ENCODE data around the gene KIAA1671. TPM values are rescaled to one million over a fixed set of nuclear protein-coding genes. Genes with fewer than 3 reads are reported as not detected.
A peak's percentile ranks its signal among the peaks of the same experiment; 100 is the strongest.
"Not testable (repeated sequence)": the region's sequence is repeated elsewhere in the genome, so short reads cannot be mapped to it uniquely, and the experiment has no call there.

The KIAA1671 gene
- total RNA-seq, 2 experiments from 2014 or later, result 12.3 to 14.0 TPM

GRCh38 chr22:25202290-25202921 lies 249.9 kb downstream of the KIAA1671 start:
- CTCF ChIA-PET, result interaction anchor here (0.6 to 2.6 kb wide), 17 partner anchors 9 to 269 kb away, joined by 3 to 14 read pairs (median 4); no protein-coding TSS in a partner anchor
- POLR2A ChIA-PET, result no interaction called here
- peak; percentile 60 for ATAC-seq
- peak; percentile 75 for DNase-seq
- H3K27ac Mint-ChIP-seq, result no peak overlapping the region
- no peaks in the 10 kb centered on the region for H3K36me3 Mint-ChIP-seq (ENCODE audit: low read depth)
- H3K4me3 Mint-ChIP-seq, result no peak overlapping the region
- H3K4me1 Mint-ChIP-seq, result no peaks in the 10 kb centered on the region
- no peaks in the 10 kb centered on the region for H3K27me3 Mint-ChIP-seq
- H3K9me3 Mint-ChIP-seq (ENCODE audit: low read depth), result no peaks in the 10 kb centered on the region
- intact Hi-C loops (cut with DNase I, micrococcal nuclease), result loop anchor here (1.0 to 10.0 kb wide), 2 partner anchors 132 kb away; no protein-coding TSS in a partner anchor

GRCh38 chr22:25203082-25203481 lies 250.6 kb downstream of the KIAA1671 start:
- intact Hi-C loops (cut with DNase I, micrococcal nuclease), result loop anchor here in 1 of 2 experiments (10.0 kb wide), 1 partner anchor 132 kb away; no protein-coding TSS in a partner anchor

GRCh38 chr22:25204547-25204946 lies 252.0 kb downstream of the KIAA1671 start:
- H3K4me3 Mint-ChIP-seq; ATAC-seq; H3K36me3 Mint-ChIP-seq (ENCODE audit: low read depth); H3K9me3 Mint-ChIP-seq (ENCODE audit: low read depth); H3K27ac Mint-ChIP-seq; DNase-seq; H3K27me3 Mint-ChIP-seq; CTCF ChIA-PET; H3K4me1 Mint-ChIP-seq; POLR2A ChIA-PET: not testable (repeated sequence)
- intact Hi-C loops (cut with DNase I, micrococcal nuclease), result loop anchor here in 1 of 2 experiments (10.0 kb wide), 1 partner anchor 130 kb away; no protein-coding TSS in a partner anchor

More at GRCh38 chr22:25203082-25203481, 250.6 kb downstream of the KIAA1671 start:
- POLR2A ChIA-PET, result no interaction called here
- H3K36me3 Mint-ChIP-seq (ENCODE audit: low read depth), result no peaks in the 10 kb centered on the region
- H3K27me3 Mint-ChIP-seq, result no peaks in the 10 kb centered on the region
- ATAC-seq (no peak), DNase-seq (no peak)
- H3K4me1 Mint-ChIP-seq, result no peaks in the 10 kb centered on the region
- no peaks in the 10 kb centered on the region for H3K9me3 Mint-ChIP-seq (ENCODE audit: low read depth)
- H3K27ac Mint-ChIP-seq, result no peak overlapping the region
- CTCF ChIA-PET, result interaction anchor here (0.7 to 2.6 kb wide), 10 partner anchors 9 to 229 kb away, joined by 3 to 14 read pairs (median 5); no protein-coding TSS in a partner anchor
- no peak overlapping the region for H3K4me3 Mint-ChIP-seq

- ChIA-PET POLR2A (no interaction called here), CTCF (no interaction called here)
- intact Hi-C loops (cut with DNase I, micrococcal nuclease), result loop anchor here in 1 of 2 experiments (10.0 kb wide), 1 partner anchor 129 kb away; no protein-coding TSS in a partner anchor
- no peak for DNase-seq
- Mint-ChIP-seq H3K9me3 (ENCODE audit: low read depth) (no peaks in the 10 kb centered on the region), H3K36me3 (ENCODE audit: low read depth) (no peaks in the 10 kb centered on the region), H3K4me3 (no peak overlapping the region), H3K27ac (no peak overlapping the region), H3K4me1 (no peaks in the 10 kb centered on the region), H3K27me3 (no peaks in the 10 kb centered on the region)
- no peak for ATAC-seq
Measured at GRCh38 chr22:25205847-25206246, 253.3 kb downstream of the KIAA1671 start.

GRCh38 chr22:25206998-25207397 lies 254.5 kb downstream of the KIAA1671 start:
- ATAC-seq, result no peak
- no peak for DNase-seq
- POLR2A ChIA-PET, result interaction anchor here (0.6 kb wide), 1 partner anchor 17 kb away, joined by 3 read pairs; no protein-coding TSS in a partner anchor
- H3K4me1 Mint-ChIP-seq, result no peaks in the 10 kb centered on the region
- H3K9me3 Mint-ChIP-seq (ENCODE audit: low read depth), result no peaks in the 10 kb centered on the region
- no peak overlapping the region for H3K27ac Mint-ChIP-seq
- H3K4me3 Mint-ChIP-seq, result no peak overlapping the region
- no peaks in the 10 kb centered on the region for H3K27me3 Mint-ChIP-seq
- CTCF ChIA-PET, result no interaction called here
- H3K36me3 Mint-ChIP-seq (ENCODE audit: low read depth), result no peaks in the 10 kb centered on the region
- intact Hi-C loops (cut with DNase I, micrococcal nuclease), result loop anchor here in 1 of 2 experiments (10.0 kb wide), 1 partner anchor 128 kb away; no protein-coding TSS in a partner anchor

GRCh38 chr22:25207553-25208157 lies 255.1 kb downstream of the KIAA1671 start:
- DNase-seq, result no peak
- Mint-ChIP-seq H3K4me1 (no peaks in the 10 kb centered on the region), H3K27me3 (no peaks in the 10 kb centered on the region), H3K36me3 (ENCODE audit: low read depth) (no peaks in the 10 kb centered on the region), H3K4me3 (no peak overlapping the region), H3K9me3 (ENCODE audit: low read depth) (no peaks in the 10 kb centered on the region), H3K27ac (peak overlapping the region; percentile 9)
- intact Hi-C loops (cut with DNase I, micrococcal nuclease), result loop anchor here in 1 of 2 experiments (10.0 kb wide), 1 partner anchor 127 kb away; no protein-coding TSS in a partner anchor
- no peak for ATAC-seq
- CTCF ChIA-PET, result no interaction called here
- POLR2A ChIA-PET, result no interaction called here

- Mint-ChIP-seq H3K4me1 (no peaks in the 10 kb centered on the region), H3K36me3 (ENCODE audit: low read depth) (no peaks in the 10 kb centered on the region), H3K9me3 (ENCODE audit: low read depth) (no peaks in the 10 kb centered on the region), H3K27me3 (peaks cover 2% of the 10 kb centered on the region), H3K4me3 (no peak overlapping the region), H3K27ac (no peak overlapping the region)
- POLR2A ChIA-PET, result no interaction called here
- CTCF ChIA-PET, result no interaction called here
- DNase-seq (no peak), ATAC-seq (no peak)
- intact Hi-C loops (cut with DNase I, micrococcal nuclease), result loop anchor here in 1 of 2 experiments (10.0 kb wide), 1 partner anchor 126 kb away; no protein-coding TSS in a partner anchor
Measured at GRCh38 chr22:25208328-25208727, 255.8 kb downstream of the KIAA1671 start.

- DNase-seq (no peak), ATAC-seq (no peak)
- no peaks in the 10 kb centered on the region for H3K36me3 Mint-ChIP-seq (ENCODE audit: low read depth)
- H3K4me1 Mint-ChIP-seq, result no peaks in the 10 kb centered on the region
- no peak overlapping the region for H3K4me3 Mint-ChIP-seq
- ChIA-PET POLR2A (no interaction called here), CTCF (no interaction called here)
- intact Hi-C loops (cut with DNase I, micrococcal nuclease), result loop anchor here in 1 of 2 experiments (10.0 kb wide), 1 partner anchor 126 kb away; no protein-coding TSS in a partner anchor
- peaks cover 7% of the 10 kb centered on the region for H3K27me3 Mint-ChIP-seq
- H3K9me3 Mint-ChIP-seq (ENCODE audit: low read depth), result no peaks in the 10 kb centered on the region
- no peak overlapping the region for H3K27ac Mint-ChIP-seq
Measured at GRCh38 chr22:25208743-25209505, 256.4 kb downstream of the KIAA1671 start.

- intact Hi-C loops (cut with DNase I, micrococcal nuclease), result no loop called here
- CTCF ChIA-PET, result interaction anchor here (0.5 to 3.6 kb wide), 4 partner anchors 8 to 154 kb away, joined by 3 to 14 read pairs (median 3); no protein-coding TSS in a partner anchor
- H3K36me3 Mint-ChIP-seq (ENCODE audit: low read depth), result no peaks in the 10 kb centered on the region
- no peak overlapping the region for H3K4me3 Mint-ChIP-seq
- H3K27me3 Mint-ChIP-seq, result peaks cover 9% of the 10 kb centered on the region
- no peaks in the 10 kb centered on the region for H3K4me1 Mint-ChIP-seq
- H3K9me3 Mint-ChIP-seq (ENCODE audit: low read depth), result no peaks in the 10 kb centered on the region
- ATAC-seq, result no peak
- POLR2A ChIA-PET, result no interaction called here
- H3K27ac Mint-ChIP-seq, result no peak overlapping the region
- no peak for DNase-seq
Measured at GRCh38 chr22:25210793-25211192, 258.3 kb downstream of the KIAA1671 start.

- ChIA-PET CTCF (interaction anchor here (0.8 to 3.6 kb wide), 3 partner anchors 10 to 455 kb away, joined by 3 to 14 read pairs (median 3); no protein-coding TSS in a partner anchor), POLR2A (no interaction called here)
- ATAC-seq (no peak), DNase-seq (no peak)
- H3K4me1 Mint-ChIP-seq, result no peaks in the 10 kb centered on the region
- H3K27ac Mint-ChIP-seq, result no peak overlapping the region
- no peaks in the 10 kb centered on the region for H3K9me3 Mint-ChIP-seq (ENCODE audit: low read depth)
- peaks cover 13% of the 10 kb centered on the region for H3K27me3 Mint-ChIP-seq
- no peaks in the 10 kb centered on the region for H3K36me3 Mint-ChIP-seq (ENCODE audit: low read depth)
- intact Hi-C loops (cut with DNase I, micrococcal nuclease), result no loop called here
- no peak overlapping the region for H3K4me3 Mint-ChIP-seq
Measured at GRCh38 chr22:25212337-25212736, 259.8 kb downstream of the KIAA1671 start.

- H3K4me1 Mint-ChIP-seq, result no peaks in the 10 kb centered on the region
- intact Hi-C loops (cut with DNase I, micrococcal nuclease), result no loop called here
- no peak for ATAC-seq
- POLR2A ChIA-PET, result no interaction called here
- no peaks in the 10 kb centered on the region for H3K9me3 Mint-ChIP-seq (ENCODE audit: low read depth)
- CTCF ChIA-PET, result interaction anchor here (0.6 to 3.6 kb wide), 4 partner anchors 11 to 416 kb away, joined by 3 to 14 read pairs (median 4); no protein-coding TSS in a partner anchor
- H3K4me3 Mint-ChIP-seq, result no peak overlapping the region
- no peak overlapping the region for H3K27ac Mint-ChIP-seq
- H3K36me3 Mint-ChIP-seq (ENCODE audit: low read depth), result no peaks in the 10 kb centered on the region
- DNase-seq, result no peak
- H3K27me3 Mint-ChIP-seq, result peaks cover 16% of the 10 kb centered on the region
Measured at GRCh38 chr22:25213221-25213620, 260.7 kb downstream of the KIAA1671 start.

Data from activated CD4-positive, alpha-beta T cell treated with anti-CD3 and anti-CD28 coated beads for 36 hours (primary cell).